ENCODE results near the gene ZSCAN25. TPM values are rescaled to one million over a fixed set of nuclear protein-coding genes. Genes with fewer than 3 reads are reported as not detected.

The ZSCAN25 gene
- total RNA-seq, 1 donor from 2014 or later = 11.0 TPM

DNA sequence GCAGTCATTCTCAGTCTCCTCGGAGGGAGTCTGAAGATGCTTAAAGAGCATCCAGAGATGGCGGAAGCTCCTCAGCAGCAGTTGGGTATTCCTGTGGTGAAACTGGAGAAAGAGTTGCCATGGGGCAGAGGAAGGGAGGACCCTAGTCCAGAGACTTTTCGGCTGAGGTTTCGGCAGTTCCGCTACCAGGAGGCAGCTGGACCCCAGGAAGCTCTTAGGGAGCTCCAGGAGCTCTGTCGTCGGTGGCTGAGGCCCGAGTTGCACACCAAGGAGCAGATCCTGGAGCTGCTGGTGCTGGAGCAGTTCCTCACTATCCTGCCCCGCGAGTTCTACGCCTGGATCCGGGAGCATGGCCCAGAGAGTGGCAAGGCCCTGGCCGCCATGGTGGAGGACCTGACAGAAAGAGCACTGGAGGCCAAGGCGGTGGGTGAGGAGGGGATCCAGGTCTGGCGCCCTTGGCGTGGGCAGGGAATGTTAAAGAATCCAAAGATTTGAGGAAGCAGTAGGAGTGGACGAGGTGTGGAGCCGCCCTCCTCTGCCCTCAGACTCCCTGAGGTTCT is 2.9 kb downstream of the ZSCAN25 start:
- no peak overlapping the region for H3K4me3 ChIP-seq (ENCODE audit: low read depth, low read length)
- no peak for DNase-seq (ENCODE audit: low read depth)
- TF ChIP-seq, protein P1, sequence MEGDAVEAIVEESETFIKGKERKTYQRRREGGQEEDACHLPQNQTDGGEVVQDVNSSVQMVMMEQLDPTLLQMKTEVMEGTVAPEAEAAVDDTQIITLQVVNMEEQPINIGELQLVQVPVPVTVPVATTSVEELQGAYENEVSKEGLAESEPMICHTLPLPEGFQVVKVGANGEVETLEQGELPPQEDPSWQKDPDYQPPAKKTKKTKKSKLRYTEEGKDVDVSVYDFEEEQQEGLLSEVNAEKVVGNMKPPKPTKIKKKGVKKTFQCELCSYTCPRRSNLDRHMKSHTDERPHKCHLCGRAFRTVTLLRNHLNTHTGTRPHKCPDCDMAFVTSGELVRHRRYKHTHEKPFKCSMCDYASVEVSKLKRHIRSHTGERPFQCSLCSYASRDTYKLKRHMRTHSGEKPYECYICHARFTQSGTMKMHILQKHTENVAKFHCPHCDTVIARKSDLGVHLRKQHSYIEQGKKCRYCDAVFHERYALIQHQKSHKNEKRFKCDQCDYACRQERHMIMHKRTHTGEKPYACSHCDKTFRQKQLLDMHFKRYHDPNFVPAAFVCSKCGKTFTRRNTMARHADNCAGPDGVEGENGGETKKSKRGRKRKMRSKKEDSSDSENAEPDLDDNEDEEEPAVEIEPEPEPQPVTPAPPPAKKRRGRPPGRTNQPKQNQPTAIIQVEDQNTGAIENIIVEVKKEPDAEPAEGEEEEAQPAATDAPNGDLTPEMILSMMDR (conservative IDR thresholded peaks at IDR 0.05; ENCODE audit: low read depth, low read length) = no peak

DNA sequence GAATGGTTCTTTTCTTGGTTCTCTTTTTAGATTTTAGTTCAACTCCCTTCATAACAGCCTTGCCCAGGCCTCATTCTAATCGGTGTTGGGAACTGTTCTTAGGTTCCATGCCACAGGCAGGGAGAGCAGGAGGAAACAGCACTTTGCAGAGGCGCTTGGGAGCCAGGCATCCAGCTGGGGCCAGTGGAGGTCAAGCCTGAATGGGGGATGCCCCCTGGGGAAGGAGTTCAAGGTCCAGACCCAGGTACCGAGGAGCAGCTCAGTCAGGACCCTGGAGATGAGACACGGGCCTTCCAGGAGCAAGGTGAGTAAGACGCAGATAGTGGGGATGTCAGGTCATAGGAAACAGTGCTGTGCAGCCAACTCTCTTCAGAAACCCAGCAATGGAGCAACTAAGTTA is 4.5 kb downstream of the ZSCAN25 start:
- H3K4me3 ChIP-seq (ENCODE audit: low read depth, low read length) = no peak overlapping the region
- TF ChIP-seq, protein P1 (conservative IDR thresholded peaks at IDR 0.05; ENCODE audit: low read depth, low read length) = no peak
- no peak for DNase-seq (ENCODE audit: low read depth)

DNA sequence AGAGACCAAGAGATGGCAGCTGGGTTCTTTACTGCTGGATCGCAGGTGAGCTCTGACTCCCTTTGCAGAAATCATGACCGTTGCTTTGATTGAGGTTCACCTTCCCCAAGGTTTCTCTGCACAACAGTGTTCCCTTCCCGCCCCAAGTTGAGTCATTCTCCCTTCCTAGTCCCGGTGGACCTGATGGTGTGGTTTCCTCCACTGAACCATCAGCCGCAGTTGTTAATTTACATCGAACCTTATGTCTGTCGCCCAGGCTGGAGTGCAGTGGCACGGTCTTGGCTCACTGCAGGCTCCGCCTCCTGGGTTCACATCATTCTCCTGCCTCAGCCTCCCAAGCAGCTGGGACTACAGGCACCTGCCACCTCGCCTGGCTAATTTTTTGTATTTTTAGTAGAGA is 5.8 kb downstream of the ZSCAN25 start:
- TF ChIP-seq, protein P1 (conservative IDR thresholded peaks at IDR 0.05; ENCODE audit: low read depth, low read length) = no peak
- H3K4me3 ChIP-seq (ENCODE audit: low read depth, low read length) = no peak overlapping the region
- no peak for DNase-seq (ENCODE audit: low read depth)

DNA sequence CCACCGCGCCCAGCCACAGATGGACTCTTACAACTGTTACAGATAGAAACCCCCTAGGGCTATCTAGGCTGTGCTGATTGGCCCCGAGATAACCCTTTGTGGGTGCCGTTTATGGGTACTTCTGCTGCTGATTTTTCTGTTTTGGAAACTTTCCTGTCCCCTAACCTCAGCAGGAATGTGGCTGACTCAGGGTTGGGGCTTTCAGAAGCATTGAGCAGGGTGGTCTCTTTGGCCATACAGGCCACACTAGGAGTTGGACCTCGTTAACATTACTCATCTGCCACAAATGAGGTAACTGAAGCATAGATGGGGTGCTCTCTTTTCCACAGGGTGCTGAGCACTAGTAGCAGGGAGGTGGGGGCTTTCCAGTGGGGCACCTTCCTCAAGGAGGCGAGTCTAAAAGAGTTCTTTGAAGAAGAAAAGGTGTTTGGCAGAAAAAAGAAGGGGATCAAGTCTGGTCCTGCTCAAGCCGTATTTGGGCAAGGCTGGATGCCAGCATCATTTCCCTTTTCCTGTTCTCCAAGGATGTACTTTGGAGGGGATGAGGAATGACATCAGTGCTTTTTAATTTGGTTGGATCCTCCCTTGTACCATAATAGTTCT is 6.4 kb downstream of the ZSCAN25 start:
- no peak for DNase-seq (ENCODE audit: low read depth)
- TF ChIP-seq, protein P1 (conservative IDR thresholded peaks at IDR 0.05; ENCODE audit: low read depth, low read length) = no peak

DNA sequence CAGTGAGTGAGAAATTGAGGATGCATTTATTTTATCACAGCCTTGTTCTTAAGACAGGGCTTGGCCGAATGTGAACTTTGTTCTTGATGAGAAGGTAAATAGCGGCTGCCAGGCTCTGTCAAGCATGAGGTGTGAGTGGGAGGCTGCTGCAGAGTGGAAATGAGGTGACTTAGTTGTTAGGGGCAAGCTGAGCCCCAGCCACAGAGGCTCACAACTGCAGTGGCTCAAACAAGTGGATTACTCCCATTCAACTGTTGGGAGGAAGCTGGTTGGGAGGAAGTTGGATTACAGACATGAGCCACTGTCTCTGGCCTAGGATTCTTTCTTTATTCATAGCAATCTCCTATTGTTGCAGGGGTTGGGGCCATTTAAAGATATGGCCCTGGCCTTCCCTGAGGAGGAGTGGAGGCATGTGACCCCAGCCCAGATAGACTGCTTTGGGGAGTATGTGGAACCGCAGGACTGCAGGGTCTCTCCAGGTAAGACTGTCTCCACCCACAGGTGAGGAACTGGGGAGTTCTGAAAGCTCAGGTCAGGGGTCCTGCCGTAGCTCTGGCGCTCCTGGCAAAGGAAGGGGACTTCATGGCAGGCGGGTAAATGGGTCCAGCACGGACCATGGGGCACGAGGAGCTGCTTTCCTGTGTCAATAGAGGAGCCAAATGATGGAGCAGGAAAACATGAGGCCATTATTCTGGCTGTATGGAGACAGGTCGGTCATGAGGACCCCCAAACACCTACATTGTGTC is 7.1 kb downstream of the ZSCAN25 start:
- no peak overlapping the region for H3K4me3 ChIP-seq (ENCODE audit: low read depth, low read length)
- no peak for DNase-seq (ENCODE audit: low read depth)
- TF ChIP-seq, protein P1 (conservative IDR thresholded peaks at IDR 0.05; ENCODE audit: low read depth, low read length) = no peak

More for the DNA sequence above, 6.4 kb downstream of the ZSCAN25 start:
- H3K4me3 ChIP-seq (ENCODE audit: low read depth, low read length) = no peak overlapping the region

DNA sequence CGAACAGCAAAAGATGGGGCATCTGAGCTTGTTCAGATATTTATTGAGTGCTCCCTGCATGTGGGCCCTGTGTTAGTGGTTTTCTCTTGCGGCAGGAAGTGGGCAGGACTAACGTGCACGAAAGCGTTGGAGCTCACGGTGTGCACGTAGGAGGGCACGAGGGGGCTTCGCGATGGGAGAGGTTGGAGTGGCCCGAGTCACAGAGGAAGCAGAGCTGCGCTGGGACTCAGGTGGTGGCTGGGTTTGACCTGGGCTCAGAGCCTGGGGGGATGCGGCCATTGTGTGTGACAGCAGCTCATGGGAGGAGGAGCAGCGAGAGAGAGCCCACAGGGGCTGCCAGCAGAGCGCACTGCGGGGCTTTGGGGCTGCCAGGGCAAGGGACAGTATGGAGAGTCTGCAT is 7.7 kb downstream of the ZSCAN25 start:
- TF ChIP-seq, protein P1 (conservative IDR thresholded peaks at IDR 0.05; ENCODE audit: low read depth, low read length) = no peak
- no peak for DNase-seq (ENCODE audit: low read depth)
- H3K4me3 ChIP-seq (ENCODE audit: low read depth, low read length) = no peak overlapping the region
